Measurements from ENCODE around the gene ANKRD12. TPM values are rescaled to one million over a fixed set of nuclear protein-coding genes. Genes with fewer than 3 reads are reported as not detected.

Gene ANKRD12
- polyA plus RNA-seq, 1 donor from 2014 or later = 32.3 TPM

DNA sequence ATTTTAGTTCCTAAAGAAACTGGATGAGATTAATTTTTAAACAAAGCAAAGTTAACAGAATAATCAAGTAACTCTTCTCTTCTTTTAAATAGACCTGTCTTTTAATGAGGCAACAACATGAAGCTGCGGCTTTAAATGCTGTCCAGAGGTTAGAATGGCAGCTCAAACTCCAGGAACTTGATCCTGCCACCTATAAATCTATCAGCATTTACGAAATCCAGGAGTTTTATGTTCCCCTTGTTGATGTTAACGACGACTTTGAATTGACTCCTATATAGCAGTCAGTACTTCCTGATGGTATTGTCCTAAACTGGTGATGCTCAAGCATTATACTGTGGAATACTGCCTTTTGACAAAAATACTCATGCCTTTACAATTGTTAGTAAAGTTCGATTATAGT lies 144.3 kb downstream of the ANKRD12 start:
- Histone ChIP-seq H3K27me3 (ENCODE audit: insufficient read depth, low read depth, low read length) (no peaks in the 10 kb centered on the region), H3K9ac (ENCODE audit: low read length) (no peak overlapping the region), H3K36me3 (ENCODE audit: insufficient read depth, low read length) (peaks cover 7% of the 10 kb centered on the region), H3K27ac (ENCODE audit: low read length) (no peak overlapping the region), H4K20me1 (ENCODE audit: insufficient read depth) (no peaks in the 10 kb centered on the region), H2AFZ (ENCODE audit: low read depth, low read length) (no peak overlapping the region), H3K4me3 (ENCODE audit: low read length) (no peak overlapping the region), H3F3A (ENCODE audit: insufficient read depth, low read length, poor library complexity, severe bottlenecking) (no peaks in the 10 kb centered on the region), H3K4me2 (ENCODE audit: low read length) (no peak overlapping the region), H3K9me2 (ENCODE audit: insufficient read depth, low read length) (no peaks in the 10 kb centered on the region), H3K79me2 (replicated peaks; ENCODE audit: insufficient read depth, low read length) (no peaks in the 10 kb centered on the region), H3K9me3 (ENCODE audit: low read length) (no peaks in the 10 kb centered on the region)
- TF ChIP-seq EP300 (conservative IDR thresholded peaks at IDR 0.05; ENCODE audit: poor library complexity, severe bottlenecking) (no peak), RAD21 (conservative IDR thresholded peaks at IDR 0.05) (no peak), SMC3 (conservative IDR thresholded peaks at IDR 0.05; ENCODE audit: poor library complexity) (no peak), POLR2AphosphoS5 (IDR thresholded peaks at IDR 0.05) (no peak), MXI1 (conservative IDR thresholded peaks at IDR 0.05; ENCODE audit: poor library complexity, severe bottlenecking) (no peak), EZH2 (IDR thresholded peaks at IDR 0.05; ENCODE audit: borderline replicate concordance, insufficient read depth, low read length, poor library complexity, severe bottlenecking) (no peak), TAF1 (IDR thresholded peaks at IDR 0.05; ENCODE audit: low read depth) (no peak)
- TF ChIP-seq, protein P1, sequence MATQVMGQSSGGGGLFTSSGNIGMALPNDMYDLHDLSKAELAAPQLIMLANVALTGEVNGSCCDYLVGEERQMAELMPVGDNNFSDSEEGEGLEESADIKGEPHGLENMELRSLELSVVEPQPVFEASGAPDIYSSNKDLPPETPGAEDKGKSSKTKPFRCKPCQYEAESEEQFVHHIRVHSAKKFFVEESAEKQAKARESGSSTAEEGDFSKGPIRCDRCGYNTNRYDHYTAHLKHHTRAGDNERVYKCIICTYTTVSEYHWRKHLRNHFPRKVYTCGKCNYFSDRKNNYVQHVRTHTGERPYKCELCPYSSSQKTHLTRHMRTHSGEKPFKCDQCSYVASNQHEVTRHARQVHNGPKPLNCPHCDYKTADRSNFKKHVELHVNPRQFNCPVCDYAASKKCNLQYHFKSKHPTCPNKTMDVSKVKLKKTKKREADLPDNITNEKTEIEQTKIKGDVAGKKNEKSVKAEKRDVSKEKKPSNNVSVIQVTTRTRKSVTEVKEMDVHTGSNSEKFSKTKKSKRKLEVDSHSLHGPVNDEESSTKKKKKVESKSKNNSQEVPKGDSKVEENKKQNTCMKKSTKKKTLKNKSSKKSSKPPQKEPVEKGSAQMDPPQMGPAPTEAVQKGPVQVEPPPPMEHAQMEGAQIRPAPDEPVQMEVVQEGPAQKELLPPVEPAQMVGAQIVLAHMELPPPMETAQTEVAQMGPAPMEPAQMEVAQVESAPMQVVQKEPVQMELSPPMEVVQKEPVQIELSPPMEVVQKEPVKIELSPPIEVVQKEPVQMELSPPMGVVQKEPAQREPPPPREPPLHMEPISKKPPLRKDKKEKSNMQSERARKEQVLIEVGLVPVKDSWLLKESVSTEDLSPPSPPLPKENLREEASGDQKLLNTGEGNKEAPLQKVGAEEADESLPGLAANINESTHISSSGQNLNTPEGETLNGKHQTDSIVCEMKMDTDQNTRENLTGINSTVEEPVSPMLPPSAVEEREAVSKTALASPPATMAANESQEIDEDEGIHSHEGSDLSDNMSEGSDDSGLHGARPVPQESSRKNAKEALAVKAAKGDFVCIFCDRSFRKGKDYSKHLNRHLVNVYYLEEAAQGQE (IDR thresholded peaks at IDR 0.05; ENCODE audit: borderline replicate concordance) = no peak
- TF ChIP-seq, protein P2, sequence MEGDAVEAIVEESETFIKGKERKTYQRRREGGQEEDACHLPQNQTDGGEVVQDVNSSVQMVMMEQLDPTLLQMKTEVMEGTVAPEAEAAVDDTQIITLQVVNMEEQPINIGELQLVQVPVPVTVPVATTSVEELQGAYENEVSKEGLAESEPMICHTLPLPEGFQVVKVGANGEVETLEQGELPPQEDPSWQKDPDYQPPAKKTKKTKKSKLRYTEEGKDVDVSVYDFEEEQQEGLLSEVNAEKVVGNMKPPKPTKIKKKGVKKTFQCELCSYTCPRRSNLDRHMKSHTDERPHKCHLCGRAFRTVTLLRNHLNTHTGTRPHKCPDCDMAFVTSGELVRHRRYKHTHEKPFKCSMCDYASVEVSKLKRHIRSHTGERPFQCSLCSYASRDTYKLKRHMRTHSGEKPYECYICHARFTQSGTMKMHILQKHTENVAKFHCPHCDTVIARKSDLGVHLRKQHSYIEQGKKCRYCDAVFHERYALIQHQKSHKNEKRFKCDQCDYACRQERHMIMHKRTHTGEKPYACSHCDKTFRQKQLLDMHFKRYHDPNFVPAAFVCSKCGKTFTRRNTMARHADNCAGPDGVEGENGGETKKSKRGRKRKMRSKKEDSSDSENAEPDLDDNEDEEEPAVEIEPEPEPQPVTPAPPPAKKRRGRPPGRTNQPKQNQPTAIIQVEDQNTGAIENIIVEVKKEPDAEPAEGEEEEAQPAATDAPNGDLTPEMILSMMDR (IDR thresholded peaks at IDR 0.05; ENCODE audit: poor library complexity, severe bottlenecking) = no peak

DNA sequence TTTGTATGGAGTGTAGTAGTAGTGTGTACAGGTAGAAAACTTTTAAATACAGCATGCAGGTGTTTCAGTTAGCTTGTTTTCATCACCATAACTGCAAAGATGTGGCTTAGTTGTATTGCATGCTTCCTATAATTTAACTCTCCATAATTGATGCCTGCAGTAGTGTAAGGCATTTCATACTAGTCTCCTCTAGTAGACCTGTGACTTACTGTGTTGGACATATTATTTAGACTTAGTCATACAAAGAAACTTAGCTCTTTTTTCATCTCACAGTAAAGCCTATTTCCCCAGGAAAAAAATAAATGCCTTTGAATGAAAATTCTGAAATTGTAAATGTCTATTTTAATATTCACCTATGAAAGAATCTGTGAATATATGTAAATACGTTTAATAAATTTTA lies 145.2 kb downstream of the ANKRD12 start:
- no peak overlapping the region for H2AFZ ChIP-seq (ENCODE audit: low read depth, low read length)
- H3K79me2 ChIP-seq (replicated peaks; ENCODE audit: insufficient read depth, low read length) = no peaks in the 10 kb centered on the region
- H4K20me1 ChIP-seq (ENCODE audit: insufficient read depth) = no peaks in the 10 kb centered on the region
- H3K9me2 ChIP-seq (ENCODE audit: insufficient read depth, low read length) = no peaks in the 10 kb centered on the region
- H3K36me3 ChIP-seq (ENCODE audit: insufficient read depth, low read length) = peaks cover 6% of the 10 kb centered on the region
- TF ChIP-seq RAD21 (conservative IDR thresholded peaks at IDR 0.05) = no peak
- no peak for TF ChIP-seq POLR2AphosphoS5 (IDR thresholded peaks at IDR 0.05)
- TF ChIP-seq, protein P1 (IDR thresholded peaks at IDR 0.05; ENCODE audit: borderline replicate concordance) = no peak
- no peak for TF ChIP-seq MXI1 (conservative IDR thresholded peaks at IDR 0.05; ENCODE audit: poor library complexity, severe bottlenecking)
- TF ChIP-seq, protein P2 (IDR thresholded peaks at IDR 0.05; ENCODE audit: poor library complexity, severe bottlenecking) = no peak
- TF ChIP-seq SMC3 (conservative IDR thresholded peaks at IDR 0.05; ENCODE audit: poor library complexity) = no peak
- no peak for TF ChIP-seq TAF1 (IDR thresholded peaks at IDR 0.05; ENCODE audit: low read depth)
- no peak for TF ChIP-seq EZH2 (IDR thresholded peaks at IDR 0.05; ENCODE audit: borderline replicate concordance, insufficient read depth, low read length, poor library complexity, severe bottlenecking)
- TF ChIP-seq EP300 (conservative IDR thresholded peaks at IDR 0.05; ENCODE audit: poor library complexity, severe bottlenecking) = no peak
- no peaks in the 10 kb centered on the region for H3K9me3 ChIP-seq (ENCODE audit: low read length)
- H3F3A ChIP-seq (ENCODE audit: insufficient read depth, low read length, poor library complexity, severe bottlenecking) = no peaks in the 10 kb centered on the region
- no peak overlapping the region for H3K4me2 ChIP-seq (ENCODE audit: low read length)
- H3K9ac ChIP-seq (ENCODE audit: low read length) = no peak overlapping the region
- no peak overlapping the region for H3K4me3 ChIP-seq (ENCODE audit: low read length)
- H3K27me3 ChIP-seq (ENCODE audit: insufficient read depth, low read depth, low read length) = no peaks in the 10 kb centered on the region
- H3K27ac ChIP-seq (ENCODE audit: low read length) = no peak overlapping the region

Measured in neural cell (in vitro differentiated cells).